Ovary (tissue), 9 donors: Measurements from ENCODE around the gene GALNT12. TPM values are rescaled to one million over a fixed set of nuclear protein-coding genes. Genes with fewer than 3 reads are reported as not detected.

Experiments
- DNase-seq, 5 donors: peaks; one replicate each; pipeline ENCODE4 v3.0.0-alpha.2; 2019 to 2020
- H3K27ac ChIP-seq, 2 donors: fragments of 200-600 bp; one replicate each; pipeline versions ENCODE4 v1.5.1 to v1.8.0; 2019 to 2022
- H3K27me3 ChIP-seq: fragments of 200-600 bp; one replicate; pipeline ENCODE4 v1.8.0; 2022
- H3K36me3 ChIP-seq: fragments of 200-600 bp; sonication (generic); one replicate; pipeline ENCODE4 v1.5.1; 2019
- H3K4me1 ChIP-seq: one replicate; pipeline ENCODE4 v1.8.1; 2013; ENCODE audit warnings: mild to moderate bottlenecking, moderate library complexity; ENCODE audit not compliant: insufficient read depth
- H3K4me3 ChIP-seq: fragments of 200-600 bp; sonication (generic); one replicate; pipeline ENCODE4 v1.5.1; 2017
- H3K9me3 ChIP-seq, 2 donors: fragments of 200-600 bp in 1 of 2; sonication (generic) in 1 of 2; one replicate each; pipeline versions ENCODE4 v1.5.1 to v1.8.1; 2013 to 2019; ENCODE audit warnings: mild to moderate bottlenecking in 1 of 2, moderate library complexity in 1 of 2
- EP300 ChIP-seq: sonication (generic); formaldehyde crosslinking; IDR thresholded peaks from one replicate; pipeline ENCODE4 v1.6.1; 2017; ENCODE audit warnings: antibody characterized with exemption
- POLR2A ChIP-seq: fragments of 450-650 bp; IDR thresholded peaks from one replicate; pipeline ENCODE4 v1.6.1; 2017; ENCODE audit warnings: antibody characterized with exemption, mild to moderate bottlenecking, moderate library complexity
- WGBS, 3 donors: extraction: QIAGEN DNeasy Blood & Tissue Kit in 1 of 3; methylation state at CpG; one replicate each; pipeline versions ENCODE4 v1.1.5 to v1.1.7; 2013 to 2017; 5-methylcytosine and 5-hydroxymethylcytosine counted together
- intact Hi-C, 4 donors: fragments of 100-400 bp; cut with DNase I; formaldehyde crosslinking; loops; one replicate each; pipeline versions ENCODE4 v1.11.0 to v1.15.1; 2022 to 2023
- polyA plus RNA-seq, 2 donors: library from polyadenylated mRNA; stranded (reverse); fragments of 200-250 nt in 1 of 2; fragments of 350-450 nt in 1 of 2; fragmentation: Illumina TruSeq in 1 of 2; extraction: RNeasy Lipid Tissue Mini Kit (QIAGEN cat#74804) in 1 of 2; gene quantifications; one replicate each; pipeline ENCODE4 v1.2.3, GENCODE V29; 2013 to 2014
- total RNA-seq, 7 donors: library from RNA; depleted of rRNA in 2 of 7; stranded (reverse); fragments of >200 nt in 2 of 7; fragmentation: NEBNext Ultra II Directional in 3 of 7; extraction: Animal tissue kit (Norgen Biotek cat#: 25700) in 3 of 7; gene quantifications; one replicate each; pipeline versions ENCODE4 v1.1.0 to v1.2.4, GENCODE V29; 2016 to 2023
- TF ChIP-seq, protein P1 (sequence below), 3 donors: fragments of 450-650 bp in 2 of 3; fragments of 200-600 bp in 1 of 3; IDR thresholded peaks; one replicate each; pipeline versions ENCODE4 v1.5.1 to v1.8.0; 2016 to 2022; ENCODE audit warnings: antibody characterized with exemption in 3 of 3, mild to moderate bottlenecking in 1 of 3
- donor health status: DM: no; HTN: no; CAD: no; lungs with moderate emphysema.
- donor health status: DM: no; HTN: no; CAD: no.
- donor health status: Bipolar disorder and iron deficiency.
- donor health status: DM: yes; HTN: yes; CAD: no.
- donor health status: DM: no; HTN: no; CAD: no.
- donor health status: DM: yes; HTN: yes; CAD: no.

Gene GALNT12
- total and polyA plus RNA-seq, 9 donors = 0.23 to 7.0 (median 1.4) TPM

DNA sequence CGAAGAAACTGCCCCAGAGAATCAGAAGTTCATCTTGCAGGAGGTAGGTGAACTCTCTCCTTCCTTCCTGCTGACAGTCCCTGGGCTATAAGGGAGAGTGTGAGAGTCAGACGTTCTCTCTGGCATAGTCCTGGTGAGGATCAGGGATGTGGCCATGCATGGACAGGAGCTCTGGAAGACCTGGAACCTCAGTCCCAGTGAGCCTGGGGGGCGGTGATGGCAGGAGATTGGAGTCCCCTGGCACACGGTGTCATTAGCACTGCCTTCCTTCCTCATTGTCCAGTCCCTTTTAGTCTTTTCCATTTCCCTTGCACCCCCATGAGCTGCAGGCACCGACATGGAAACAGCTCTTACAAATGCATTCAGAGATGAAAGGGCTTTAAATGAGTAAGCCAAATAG, 38.6 kb downstream of the GALNT12 start:
- Histone ChIP-seq H3K4me1 (no peaks in the 10 kb centered on the region), H3K4me3 (no peak overlapping the region), H3K27ac (no peak overlapping the region), H3K9me3 (no peaks in the 10 kb centered on the region), H3K27me3 (no peaks in the 10 kb centered on the region), H3K36me3 (no peaks in the 10 kb centered on the region)
- TF ChIP-seq POLR2A = no peak
- TF ChIP-seq, protein P1, sequence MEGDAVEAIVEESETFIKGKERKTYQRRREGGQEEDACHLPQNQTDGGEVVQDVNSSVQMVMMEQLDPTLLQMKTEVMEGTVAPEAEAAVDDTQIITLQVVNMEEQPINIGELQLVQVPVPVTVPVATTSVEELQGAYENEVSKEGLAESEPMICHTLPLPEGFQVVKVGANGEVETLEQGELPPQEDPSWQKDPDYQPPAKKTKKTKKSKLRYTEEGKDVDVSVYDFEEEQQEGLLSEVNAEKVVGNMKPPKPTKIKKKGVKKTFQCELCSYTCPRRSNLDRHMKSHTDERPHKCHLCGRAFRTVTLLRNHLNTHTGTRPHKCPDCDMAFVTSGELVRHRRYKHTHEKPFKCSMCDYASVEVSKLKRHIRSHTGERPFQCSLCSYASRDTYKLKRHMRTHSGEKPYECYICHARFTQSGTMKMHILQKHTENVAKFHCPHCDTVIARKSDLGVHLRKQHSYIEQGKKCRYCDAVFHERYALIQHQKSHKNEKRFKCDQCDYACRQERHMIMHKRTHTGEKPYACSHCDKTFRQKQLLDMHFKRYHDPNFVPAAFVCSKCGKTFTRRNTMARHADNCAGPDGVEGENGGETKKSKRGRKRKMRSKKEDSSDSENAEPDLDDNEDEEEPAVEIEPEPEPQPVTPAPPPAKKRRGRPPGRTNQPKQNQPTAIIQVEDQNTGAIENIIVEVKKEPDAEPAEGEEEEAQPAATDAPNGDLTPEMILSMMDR (IDR thresholded peaks at IDR 0.05) = no peak
- TF ChIP-seq EP300 = no peak
- DNase-seq = no peak
- intact Hi-C loops = loop anchor here in 2 of 4 donors (5.0 to 10.0 kb wide), 2 partner anchors 299 to 1611 kb away; no protein-coding TSS in a partner anchor
- WGBS, 3 donors = 78 to 88% (median 86%) methylated on average over 5 of the region's 5 CpGs

DNA sequence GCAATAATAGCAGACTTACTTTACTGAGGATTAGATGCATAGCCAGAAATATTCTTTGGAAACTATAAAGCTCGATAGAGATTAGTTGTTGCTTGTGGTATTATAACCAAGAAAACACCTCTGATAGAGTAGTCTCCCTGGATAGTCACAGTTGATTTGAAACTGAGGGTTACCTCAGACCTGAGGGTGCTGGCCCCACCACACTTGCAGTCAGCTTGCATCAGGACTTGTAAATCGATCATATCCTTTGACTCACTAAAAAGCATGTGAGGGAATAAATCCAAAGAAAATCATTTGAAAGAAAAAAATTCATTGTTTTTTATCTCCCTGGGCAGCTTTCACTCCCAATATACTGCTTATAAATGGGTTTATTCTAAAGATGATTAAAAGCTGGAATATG, 39.4 kb downstream of the GALNT12 start:
- 80 to 88% (median 83%) methylated on average over 2 of the region's 2 CpGs for WGBS, 3 donors
- no peak for DNase-seq
- no peak overlapping the region for H3K27ac ChIP-seq
- H3K4me3 ChIP-seq = no peak overlapping the region
- no peaks in the 10 kb centered on the region for H3K4me1 ChIP-seq
- no peak for TF ChIP-seq POLR2A
- TF ChIP-seq EP300 = no peak
- TF ChIP-seq, protein P1 (IDR thresholded peaks at IDR 0.05) = no peak
- no peaks in the 10 kb centered on the region for H3K36me3 ChIP-seq
- intact Hi-C loops = loop anchor here in 2 of 4 donors (5.0 to 10.0 kb wide), 2 partner anchors 298 to 1610 kb away; no protein-coding TSS in a partner anchor
- no peaks in the 10 kb centered on the region for H3K27me3 ChIP-seq
- no peaks in the 10 kb centered on the region for H3K9me3 ChIP-seq

DNA sequence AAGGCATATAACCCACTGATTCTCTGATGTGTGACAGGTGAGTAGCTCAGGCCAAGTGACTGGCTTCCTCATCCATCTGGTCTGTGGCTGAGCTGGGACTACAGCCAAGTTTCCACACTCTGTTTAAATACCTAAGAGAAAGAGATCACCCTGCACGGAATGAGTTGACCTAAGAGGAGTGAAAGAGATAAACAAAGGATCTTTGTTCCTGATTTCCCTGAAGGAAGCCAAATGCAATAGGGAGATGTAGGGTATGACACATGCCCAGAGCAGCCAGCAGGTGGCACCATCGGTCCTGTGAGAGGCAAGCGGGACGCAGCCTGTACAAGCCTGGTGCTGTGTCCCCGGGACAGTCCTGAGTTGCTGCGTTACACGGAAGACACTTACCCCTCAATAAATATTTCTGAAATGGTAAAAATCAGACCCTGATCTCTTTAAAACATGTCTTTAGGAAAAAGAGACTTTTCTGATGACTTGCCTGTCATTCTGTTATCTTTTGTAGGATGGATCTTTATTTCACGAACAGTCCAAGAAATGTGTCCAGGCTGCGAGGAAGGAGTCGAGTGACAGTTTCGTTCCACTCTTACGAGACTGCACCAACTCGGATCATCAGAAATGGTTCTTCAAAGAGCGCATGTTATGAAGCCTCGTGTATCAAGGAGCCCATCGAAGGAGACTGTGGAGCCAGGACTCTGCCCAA, 41.1 kb downstream of the GALNT12 start:
- H3K27ac ChIP-seq = no peak overlapping the region
- H3K36me3 ChIP-seq = no peaks in the 10 kb centered on the region
- DNase-seq = peak; percentile 86 to 93 (median 90)
- WGBS, 3 donors = 5 to 13% (median 11%) methylated on average over 16 of the region's 16 CpGs
- H3K4me1 ChIP-seq = no peaks in the 10 kb centered on the region
- H3K9me3 ChIP-seq = no peaks in the 10 kb centered on the region
- H3K4me3 ChIP-seq = peak overlapping the region; percentile 16
- intact Hi-C loops = loop anchor here in 2 of 4 donors (5.0 to 10.0 kb wide), 2 partner anchors 296 to 1609 kb away; no protein-coding TSS in a partner anchor
- TF ChIP-seq, protein P1 (IDR thresholded peaks at IDR 0.05) = peak; percentile 77 to 86 (median 79)
- TF ChIP-seq EP300 (no peak), POLR2A (no peak)
- H3K27me3 ChIP-seq = no peaks in the 10 kb centered on the region

DNA sequence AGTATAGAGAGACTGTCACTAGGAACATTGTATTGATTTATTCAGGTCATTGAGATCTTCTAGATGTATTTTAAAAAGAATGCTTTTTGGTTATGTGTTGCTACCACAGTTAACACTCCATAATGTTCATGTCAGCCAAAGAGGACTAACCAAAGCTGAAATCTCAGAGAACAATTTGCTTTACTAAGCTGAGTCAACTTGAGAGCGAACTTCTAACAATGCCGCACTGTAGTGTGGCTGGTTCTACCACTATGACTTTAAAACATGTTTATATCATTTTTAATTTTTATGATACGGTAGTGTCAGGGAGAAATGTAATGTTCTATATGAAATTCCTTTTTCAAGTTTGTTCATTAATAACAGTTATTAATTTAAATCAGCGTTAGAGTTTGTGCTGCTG, 42.1 kb downstream of the GALNT12 start:
- H3K36me3 ChIP-seq = no peaks in the 10 kb centered on the region
- H3K27ac ChIP-seq = no peak overlapping the region
- H3K27me3 ChIP-seq = no peaks in the 10 kb centered on the region
- no peaks in the 10 kb centered on the region for H3K4me1 ChIP-seq
- 93 to 97% (median 93%) methylated on average over 4 of the region's 4 CpGs for WGBS, 3 donors
- H3K4me3 ChIP-seq = no peak overlapping the region
- DNase-seq = no peak
- TF ChIP-seq EP300 (no peak), POLR2A (no peak)
- TF ChIP-seq, protein P1 (IDR thresholded peaks at IDR 0.05) = no peak
- H3K9me3 ChIP-seq = no peaks in the 10 kb centered on the region
- intact Hi-C loops = loop anchor here in 2 of 4 donors (5.0 to 10.0 kb wide), 2 partner anchors 295 to 1608 kb away; no protein-coding TSS in a partner anchor
